HEK293 (cell line): ENCODE data around the gene ANTXR1.

Experiments used
- CTCF ChIA-PET: fragments of 350-600 bp; formaldehyde crosslinking; extraction: SDS; loops from one replicate; lab custom pipeline; 2021; ENCODE audit warnings: antibody characterized with exemption; lab: Yijun Ruan, JAX
- POLR2A ChIA-PET: fragments of 300-600 bp; formaldehyde crosslinking; extraction: SDS; loops from one replicate; lab custom pipeline; 2020; ENCODE audit warnings: antibody characterized with exemption, inconsistent platforms; lab: Yijun Ruan, JAX
- H3K27ac ChIP-seq: fragments of 200-500 bp; sonication (Bioruptor generic); 2 replicates; pipeline ENCODE4 v1.5.1; 2014; ENCODE audit warnings: low read depth, low read length, control low read depth, inconsistent platforms; ENCODE audit errors: extremely low read depth
- H3K36me3 ChIP-seq, 2 experiments: fragments of 200-500 bp in 1 of 2; sonication (Bioruptor generic) in 1 of 2; 1 replicate in 1 of 2; 2 replicates in 1 of 2; pipeline ENCODE4 v1.5.1; 2014 to 2017; ENCODE audit warnings: inconsistent platforms in 2 of 2, low read length in 2 of 2; ENCODE audit not compliant: control insufficient read depth in 2 of 2, insufficient read depth in 1 of 2
- H3K4me1 ChIP-seq: fragments of 200-500 bp; sonication (Bioruptor generic); 2 replicates; pipeline ENCODE4 v1.5.1; 2014; ENCODE audit warnings: mild to moderate bottlenecking, low read length, inconsistent platforms; ENCODE audit not compliant: control insufficient read depth, insufficient read depth
- H3K4me3 ChIP-seq: 2 replicates; pipeline ENCODE4 v1.5.1; 2011; ENCODE audit warnings: low read depth, mild to moderate bottlenecking, control low read depth, low read length, moderate library complexity
- H3K9me3 ChIP-seq: fragments of 200-500 bp; sonication (Bioruptor generic); 2 replicates; pipeline ENCODE4 v1.5.1; 2014; ENCODE audit warnings: low read depth, low read length, inconsistent platforms; ENCODE audit not compliant: control insufficient read depth, insufficient read depth
- GLI2 ChIP-seq: fragments of 450-650 bp; formaldehyde crosslinking; IDR thresholded peaks from 2 replicates; pipeline ENCODE4; 2017; ENCODE audit warnings: missing biosample characterization, missing genetic modification characterization, low read depth, borderline replicate concordance
- HIC1 ChIP-seq: fragments of 450-650 bp; formaldehyde crosslinking; IDR thresholded peaks from 2 replicates; pipeline ENCODE4 v1.5.1; 2016; ENCODE audit warnings: missing biosample characterization, missing genetic modification characterization
- MZF1 ChIP-seq: fragments of 450-650 bp; formaldehyde crosslinking; IDR thresholded peaks from 2 replicates; pipeline ENCODE4 v1.5.1; 2017; ENCODE audit warnings: missing biosample characterization, missing genetic modification characterization, borderline replicate concordance
- OVOL3 ChIP-seq: fragments of 450-650 bp; formaldehyde crosslinking; IDR thresholded peaks from 2 replicates; pipeline ENCODE4 v1.5.1; 2016; ENCODE audit warnings: missing biosample characterization, missing genetic modification characterization
- SCRT2 ChIP-seq: fragments of 450-650 bp; formaldehyde crosslinking; IDR thresholded peaks from 2 replicates; pipeline ENCODE4 v1.5.1; 2016; ENCODE audit warnings: missing biosample characterization, missing genetic modification characterization
- SP7 ChIP-seq: fragments of 450-650 bp; formaldehyde crosslinking; IDR thresholded peaks from 2 replicates; pipeline ENCODE4 v1.5.1; 2016; ENCODE audit warnings: missing biosample characterization, missing genetic modification characterization
- TCF7L2 ChIP-seq: IDR thresholded peaks from 2 replicates; pipeline ENCODE4 v1.6.1; 2011; ENCODE audit warnings: low read depth, mild to moderate bottlenecking, inconsistent platforms, low read length, moderate library complexity, borderline replicate concordance
- ZBTB11 ChIP-seq: fragments of 450-650 bp; formaldehyde crosslinking; conservative IDR thresholded peaks from 2 replicates; pipeline ENCODE4 v1.5.1; 2016; ENCODE audit warnings: low read depth, missing biosample characterization, missing genetic modification characterization
- ZBTB7A ChIP-seq: fragments of 450-650 bp; formaldehyde crosslinking; IDR thresholded peaks from 2 replicates; pipeline ENCODE4 v1.5.1; 2016; ENCODE audit warnings: low read depth, missing biosample characterization, missing genetic modification characterization
- ZNF24 ChIP-seq: fragments of 450-650 bp; formaldehyde crosslinking; IDR thresholded peaks from 2 replicates; pipeline ENCODE4 v1.5.1; 2016; ENCODE audit warnings: missing biosample characterization, missing genetic modification characterization
- ZNF274 ChIP-seq, 2 experiments: fragments of 200-500 bp in 1 of 2; fragments of 450-650 bp in 1 of 2; sonication (Bioruptor generic) in 1 of 2; formaldehyde crosslinking in 1 of 2; IDR thresholded peaks; 2 replicates each; pipeline versions ENCODE4 v1.5.1 to v1.6.1; 2014 to 2016; ENCODE audit warnings: borderline replicate concordance in 1 of 2, inconsistent platforms in 1 of 2, low read length in 1 of 2, missing biosample characterization in 1 of 2, missing genetic modification characterization in 1 of 2
- ZNF394 ChIP-seq: fragments of 450-650 bp; formaldehyde crosslinking; IDR thresholded peaks from 2 replicates; pipeline ENCODE4 v1.5.1; 2016; ENCODE audit warnings: missing biosample characterization, missing genetic modification characterization, mild to moderate bottlenecking, moderate library complexity, borderline replicate concordance
- ZNF449 ChIP-seq: fragments of 450-650 bp; formaldehyde crosslinking; IDR thresholded peaks from 2 replicates; pipeline ENCODE4 v1.5.1; 2017; ENCODE audit warnings: missing biosample characterization, mild to moderate bottlenecking, missing genetic modification characterization, moderate library complexity
- ZNF513 ChIP-seq: fragments of 450-650 bp; IDR thresholded peaks from 2 replicates; pipeline ENCODE4 v1.5.1; 2018; ENCODE audit warnings: missing biosample characterization, missing genetic modification characterization
- ZNF560 ChIP-seq: fragments of 450-650 bp; formaldehyde crosslinking; IDR thresholded peaks from 2 replicates; pipeline ENCODE4 v1.5.1; 2017; ENCODE audit warnings: missing biosample characterization, missing genetic modification characterization, borderline replicate concordance
- ZNF660 ChIP-seq: fragments of 450-650 bp; IDR thresholded peaks from 2 replicates; pipeline ENCODE4 v1.5.1; 2018; ENCODE audit warnings: missing biosample characterization, mild to moderate bottlenecking, missing genetic modification characterization
- ZNF830 ChIP-seq: fragments of 450-650 bp; IDR thresholded peaks from 2 replicates; pipeline ENCODE4 v1.5.0; 2018; ENCODE audit warnings: missing biosample characterization, missing genetic modification characterization, low read depth, mild to moderate bottlenecking, moderate library complexity
- ZSCAN16 ChIP-seq: fragments of 450-650 bp; formaldehyde crosslinking; IDR thresholded peaks from 2 replicates; pipeline ENCODE4 v1.5.1; 2016; ENCODE audit warnings: missing biosample characterization, missing genetic modification characterization
- ZSCAN30 ChIP-seq: fragments of 450-650 bp; IDR thresholded peaks from 2 replicates; pipeline ENCODE4 v1.5.1; 2018; ENCODE audit warnings: missing biosample characterization, mild to moderate bottlenecking, missing genetic modification characterization, moderate library complexity

Gene ANTXR1

GRCh38 chr2:69111076-69111475 is 98.1 kb downstream of the ANTXR1 start:
- Histone ChIP-seq H3K27ac (no peak overlapping the region), H3K36me3 (no peaks in the 10 kb centered on the region), H3K9me3 (no peaks in the 10 kb centered on the region), H3K4me1 (no peaks in the 10 kb centered on the region), H3K4me3 (no peak overlapping the region)
- TF ChIP-seq ZNF660 (tag by site-specific recombination) (no peak), ZSCAN30 (tag by site-specific recombination) (no peak), ZNF560 (tag by site-specific recombination) (no peak), ZNF513 (tag by site-specific recombination) (no peak)
- ChIA-PET CTCF (no interaction called here), POLR2A (no interaction called here)

GRCh38 chr2:69113627-69114026 is 100.6 kb downstream of the ANTXR1 start:
- ChIA-PET POLR2A (no interaction called here), CTCF (interaction anchor here (0.6 to 1.1 kb wide), 4 partner anchors 112 to 193 kb away, joined by 3 to 5 read pairs (median 4); no protein-coding TSS in a partner anchor)
- Histone ChIP-seq H3K27ac (no peak overlapping the region), H3K4me3 (no peak overlapping the region), H3K36me3 (no peaks in the 10 kb centered on the region), H3K9me3 (no peaks in the 10 kb centered on the region), H3K4me1 (no peaks in the 10 kb centered on the region)
- TF ChIP-seq ZNF274 (IDR thresholded peaks at IDR 0.05; ENCODE audit: low read length), result no peak
- TF ChIP-seq ZNF274 (tag by site-specific recombination; IDR thresholded peaks at IDR 0.05; ENCODE audit: borderline replicate concordance), result no peak
- TF ChIP-seq SCRT2 (tag by site-specific recombination), result no peak
- no peak for TF ChIP-seq ZNF24 (tag by site-specific recombination)
- no peak for TF ChIP-seq GLI2 (tag by site-specific recombination)
- no peak for TF ChIP-seq ZSCAN16 (tag by site-specific recombination)
- TF ChIP-seq ZNF449 (tag by site-specific recombination), result no peak
- no peak for TF ChIP-seq ZBTB11
- TF ChIP-seq HIC1 (tag by site-specific recombination), result no peak
- TF ChIP-seq ZNF830 (tag by site-specific recombination), result no peak
- TF ChIP-seq ZBTB7A, result no peak
- TF ChIP-seq MZF1 (tag by site-specific recombination), result no peak
- no peak for TF ChIP-seq OVOL3
- TF ChIP-seq SP7 (tag by site-specific recombination), result no peak
- TF ChIP-seq TCF7L2, result no peak
- no peak for TF ChIP-seq ZNF394
